ENCODE data around the gene UBB.

DNA sequence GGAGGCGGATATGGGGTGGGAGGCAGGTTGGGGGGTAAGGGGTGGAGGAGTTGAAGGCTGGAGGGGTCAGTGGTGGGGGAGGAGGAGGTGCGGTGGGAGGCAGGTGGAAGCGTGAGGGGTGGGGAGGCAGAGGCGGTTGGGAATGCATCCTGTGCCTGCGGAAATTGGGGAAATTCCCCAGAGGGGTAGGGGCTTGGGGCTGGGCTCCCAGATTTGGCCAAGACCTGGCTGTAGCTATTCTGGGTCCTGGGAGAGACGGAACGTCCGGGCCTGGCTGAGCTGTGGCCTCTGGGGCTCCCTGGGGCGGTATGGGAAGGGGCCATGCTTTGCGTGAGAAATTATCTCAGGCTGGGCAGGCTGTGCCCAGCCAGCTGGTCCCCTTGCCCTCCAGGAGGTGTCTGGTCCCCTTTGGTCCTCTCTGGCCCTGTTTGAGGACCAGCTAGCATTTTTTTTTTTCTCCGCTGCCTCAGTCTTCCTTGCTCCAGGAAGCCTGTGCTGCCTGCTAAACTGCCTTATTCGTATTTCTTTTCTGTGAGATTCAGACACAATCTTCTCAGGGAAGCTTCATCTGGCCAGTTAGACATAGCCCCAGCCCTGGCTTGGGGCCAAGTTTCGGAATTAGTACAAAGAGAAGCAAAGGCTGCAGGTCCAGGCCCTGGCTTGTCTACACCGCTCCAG, 27.2 kb downstream of the UBB start:
- TF ChIP-seq EZH2phosphoT487 (IDR thresholded peaks at IDR 0.05; ENCODE audit: insufficient read depth, low read depth): no peak
- TF ChIP-seq EZH2 (IDR thresholded peaks at IDR 0.05; ENCODE audit: insufficient read depth, poor library complexity, severe bottlenecking): no peak

All from GM23248 (cell line).